Endodermal cell (in vitro differentiated cells): ENCODE measurements around the gene NFE2L2. TPM values are rescaled to one million over a fixed set of nuclear protein-coding genes. Genes with fewer than 3 reads are reported as not detected.
"Not testable (repeated sequence)": the region's sequence is repeated elsewhere in the genome, so short reads cannot be mapped to it uniquely, and the experiment has no call there.

Experiments
- DNase-seq: peaks from one replicate; pipeline ENCODE4 v3.0.0-alpha.2; 2017
- H3K27ac ChIP-seq: 2 replicates; pipeline ENCODE4 v1.5.1; 2013; ENCODE audit warnings: mild to moderate bottlenecking, low read depth, low read length, moderate library complexity
- H3K27me3 ChIP-seq: 2 replicates; pipeline ENCODE4 v1.6.1; 2013; ENCODE audit warnings: mild to moderate bottlenecking, low read length, moderate library complexity; ENCODE audit not compliant: insufficient read depth, control insufficient read depth, poor library complexity, severe bottlenecking
- H3K36me3 ChIP-seq: 2 replicates; pipeline ENCODE4 v1.7.0; 2013; ENCODE audit warnings: mild to moderate bottlenecking, low read length, moderate library complexity; ENCODE audit not compliant: control insufficient read depth, insufficient read depth
- H3K4me1 ChIP-seq: one replicate; pipeline ENCODE4 v1.7.0; 2013; ENCODE audit warnings: low read length; ENCODE audit not compliant: control insufficient read depth, insufficient read depth
- H3K4me3 ChIP-seq: 2 replicates; pipeline ENCODE4 v1.5.1; 2013; ENCODE audit warnings: mild to moderate bottlenecking, low read length, moderate library complexity
- H3K9ac ChIP-seq: 2 replicates; pipeline ENCODE4 v1.6.1; 2013; ENCODE audit warnings: mild to moderate bottlenecking, low read length, moderate library complexity; ENCODE audit not compliant: poor library complexity, severe bottlenecking; ENCODE audit errors: extremely low read depth
- H3K9me3 ChIP-seq: 2 replicates; pipeline ENCODE4 v1.6.1; 2013; ENCODE audit warnings: mild to moderate bottlenecking, low read length, moderate library complexity; ENCODE audit not compliant: control insufficient read depth
- H3K27ac Mint-ChIP-seq: 2 replicates; pipeline ENCODE4 v1.8.0; 2020; ENCODE audit warnings: mixed read lengths
- H3K27me3 Mint-ChIP-seq: 2 replicates; pipeline ENCODE4 v1.8.0; 2021; ENCODE audit warnings: mild to moderate bottlenecking, mixed read lengths; ENCODE audit not compliant: insufficient read depth
- H3K36me3 Mint-ChIP-seq: 2 replicates; pipeline ENCODE4 v1.8.0; 2020; ENCODE audit warnings: low read depth, mixed read lengths
- H3K4me1 Mint-ChIP-seq: 2 replicates; pipeline ENCODE4 v1.8.0; 2020; ENCODE audit warnings: mixed read lengths
- H3K4me3 Mint-ChIP-seq: 2 replicates; pipeline ENCODE4 v1.8.0; 2020; ENCODE audit warnings: mild to moderate bottlenecking, moderate library complexity, mixed read lengths
- H3K9me3 Mint-ChIP-seq: 2 replicates; pipeline ENCODE4 v1.8.0; 2020; ENCODE audit warnings: mild to moderate bottlenecking, mixed read lengths
- WGBS, 2 experiments: methylation state at CpG; one replicate each; pipeline versions ENCODE4 v1.1.5 to v1.1.7; 2013; ENCODE audit warnings: missing lambda C conversion rate in 2 of 2, mixed read lengths in 1 of 2; ENCODE audit not compliant: insufficient coverage in 1 of 2, insufficient read length in 1 of 2; 5-methylcytosine and 5-hydroxymethylcytosine counted together
- total RNA-seq, 2 donors: library from RNA; stranded (reverse); fragmentation: NEBNext Ultra II Directional in 1 of 2; extraction: Animal tissue kit (Norgen Biotek cat#: 25700) in 1 of 2; gene quantifications; 2 replicates in 1 of 2; 3 replicates in 1 of 2; pipeline ENCODE4 v1.2.1, GENCODE V29; 2021
- TF ChIP-seq, protein P1 (sequence below): fragments of 200-600 bp; sonication (generic); conservative IDR thresholded peaks from 2 replicates; pipeline ENCODE4 v1.5.0; 2021; ENCODE audit warnings: antibody characterized with exemption, mild to moderate bottlenecking

The NFE2L2 gene
- total RNA-seq, 2 donors from 2014 or later = 59.0 to 59.1 TPM

- Histone ChIP-seq H3K9ac (no peak overlapping the region), H3K4me3 (no peak overlapping the region), H3K27me3 (no peaks in the 10 kb centered on the region), H3K36me3 (no peaks in the 10 kb centered on the region), H3K9me3 (peaks cover 10% of the 10 kb centered on the region), H3K4me1 (no peaks in the 10 kb centered on the region), H3K27ac (no peak overlapping the region)
- peaks cover 5% of the 10 kb centered on the region for H3K4me1 Mint-ChIP-seq
- no peaks in the 10 kb centered on the region for H3K27me3 Mint-ChIP-seq
- TF ChIP-seq, protein P1, sequence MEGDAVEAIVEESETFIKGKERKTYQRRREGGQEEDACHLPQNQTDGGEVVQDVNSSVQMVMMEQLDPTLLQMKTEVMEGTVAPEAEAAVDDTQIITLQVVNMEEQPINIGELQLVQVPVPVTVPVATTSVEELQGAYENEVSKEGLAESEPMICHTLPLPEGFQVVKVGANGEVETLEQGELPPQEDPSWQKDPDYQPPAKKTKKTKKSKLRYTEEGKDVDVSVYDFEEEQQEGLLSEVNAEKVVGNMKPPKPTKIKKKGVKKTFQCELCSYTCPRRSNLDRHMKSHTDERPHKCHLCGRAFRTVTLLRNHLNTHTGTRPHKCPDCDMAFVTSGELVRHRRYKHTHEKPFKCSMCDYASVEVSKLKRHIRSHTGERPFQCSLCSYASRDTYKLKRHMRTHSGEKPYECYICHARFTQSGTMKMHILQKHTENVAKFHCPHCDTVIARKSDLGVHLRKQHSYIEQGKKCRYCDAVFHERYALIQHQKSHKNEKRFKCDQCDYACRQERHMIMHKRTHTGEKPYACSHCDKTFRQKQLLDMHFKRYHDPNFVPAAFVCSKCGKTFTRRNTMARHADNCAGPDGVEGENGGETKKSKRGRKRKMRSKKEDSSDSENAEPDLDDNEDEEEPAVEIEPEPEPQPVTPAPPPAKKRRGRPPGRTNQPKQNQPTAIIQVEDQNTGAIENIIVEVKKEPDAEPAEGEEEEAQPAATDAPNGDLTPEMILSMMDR = no peak
- H3K27ac Mint-ChIP-seq = no peak overlapping the region
- 90 to 96% methylated on average over 7 of the region's 7 CpGs for WGBS, 2 experiments
- no peaks in the 10 kb centered on the region for H3K36me3 Mint-ChIP-seq
- H3K9me3 Mint-ChIP-seq = peaks cover 2% of the 10 kb centered on the region
- H3K4me3 Mint-ChIP-seq = no peak overlapping the region
- no peak for DNase-seq
Measured at GRCh38 chr2:177188482-177189469, 75.8 kb downstream of the NFE2L2 start.

- Mint-ChIP-seq H3K27me3 (no peaks in the 10 kb centered on the region), H3K4me3 (no peak overlapping the region)
- no peaks in the 10 kb centered on the region for H3K36me3 ChIP-seq
Measured at GRCh38 chr2:177187631-177188312, 76.8 kb downstream of the NFE2L2 start.

GRCh38 chr2:177186038-177186437 is 78.5 kb downstream of the NFE2L2 start:
- not testable (repeated sequence) for H3K9me3 Mint-ChIP-seq, H3K36me3 ChIP-seq, H3K27me3 Mint-ChIP-seq, H3K4me1 Mint-ChIP-seq, H3K27me3 ChIP-seq, H3K9ac ChIP-seq, H3K36me3 Mint-ChIP-seq, H3K27ac Mint-ChIP-seq, H3K4me1 ChIP-seq, H3K4me3 ChIP-seq, H3K27ac ChIP-seq, DNase-seq, H3K4me3 Mint-ChIP-seq
- WGBS, 2 experiments = 88 to 93% methylated on average over 6 of the region's 7 CpGs
- H3K9me3 ChIP-seq = peaks cover 10% of the 10 kb centered on the region

More at GRCh38 chr2:177187631-177188312, 76.8 kb downstream of the NFE2L2 start:
- Mint-ChIP-seq H3K27ac (no peak overlapping the region), H3K36me3 (no peaks in the 10 kb centered on the region), H3K4me1 (peaks cover 5% of the 10 kb centered on the region), H3K9me3 (peaks cover 2% of the 10 kb centered on the region)
- Histone ChIP-seq H3K4me1 (no peaks in the 10 kb centered on the region), H3K27me3 (no peaks in the 10 kb centered on the region), H3K27ac (no peak overlapping the region), H3K9ac (no peak overlapping the region), H3K4me3 (no peak overlapping the region), H3K9me3 (peaks cover 10% of the 10 kb centered on the region)
- 62 to 77% methylated on average over 6 to 7 of the region's 8 CpGs for WGBS, 2 experiments
- DNase-seq = no peak
- TF ChIP-seq, protein P1 = no peak
